GM18526 (cell line): ENCODE results near the gene MED12.

Experiments used
- POLR2A ChIP-seq: IDR thresholded peaks from 3 replicates; pipeline ENCODE4 v1.6.1; 2011; ENCODE audit not compliant: insufficient read length; ENCODE audit errors: extremely low read depth

MED12 gene

DNA sequence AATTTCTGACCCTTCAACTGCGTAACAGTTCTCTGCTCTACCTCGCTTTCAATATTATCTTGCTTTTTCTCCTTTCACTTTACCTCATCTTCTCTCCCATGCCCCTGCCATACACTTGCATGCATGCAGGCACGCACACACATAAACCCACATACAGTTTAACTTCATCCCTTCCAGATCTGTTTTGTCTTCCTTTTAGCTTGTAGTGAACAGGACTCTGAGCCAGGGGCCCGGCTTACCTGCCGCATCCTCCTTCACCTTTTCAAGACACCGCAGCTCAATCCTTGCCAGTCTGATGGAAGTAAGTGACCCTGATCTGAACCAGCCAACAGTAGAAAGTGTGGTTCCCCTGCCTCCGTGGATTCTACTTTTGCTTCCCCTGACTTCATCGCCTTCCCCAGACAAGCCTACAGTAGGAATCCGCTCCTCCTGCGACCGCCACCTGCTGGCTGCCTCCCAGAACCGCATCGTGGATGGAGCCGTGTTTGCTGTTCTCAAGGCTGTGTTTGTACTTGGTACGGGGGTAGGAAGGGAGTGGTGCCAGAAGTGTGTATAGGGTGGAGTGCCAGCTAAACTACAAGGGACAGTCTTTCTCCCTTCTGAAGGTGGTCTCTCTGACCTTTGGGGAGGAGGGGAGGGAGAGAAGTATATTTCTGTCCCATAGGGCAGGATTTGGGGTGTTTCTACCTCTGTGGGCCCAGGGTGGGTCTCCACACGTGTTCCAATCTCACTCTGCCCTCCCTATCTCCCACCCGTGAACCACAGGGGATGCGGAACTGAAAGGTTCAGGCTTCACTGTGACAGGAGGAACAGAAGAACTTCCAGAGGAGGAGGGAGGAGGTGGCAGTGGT is 10.7 kb downstream of the MED12 start:
- no peak for TF ChIP-seq POLR2A

DNA sequence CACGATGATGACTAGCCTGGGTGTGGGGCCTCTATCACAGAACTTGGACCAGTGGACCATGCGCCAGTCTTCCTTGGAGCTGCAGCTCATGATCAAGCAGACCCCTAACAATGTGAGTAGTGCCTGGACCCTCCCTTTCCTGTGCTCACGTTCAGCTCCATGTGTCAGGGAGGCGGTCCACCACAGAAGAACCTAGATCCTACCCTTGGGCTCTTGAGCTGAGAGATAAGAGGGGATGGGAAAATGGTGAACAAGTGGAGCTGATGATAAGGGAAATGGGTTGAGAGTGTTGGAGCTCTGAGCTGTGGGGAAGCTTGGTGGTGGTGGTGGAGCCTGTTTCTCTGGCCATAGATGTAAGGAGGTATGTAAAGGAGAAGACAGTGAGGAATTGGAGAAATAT is 13.1 kb downstream of the MED12 start:
- TF ChIP-seq POLR2A, result no peak

DNA sequence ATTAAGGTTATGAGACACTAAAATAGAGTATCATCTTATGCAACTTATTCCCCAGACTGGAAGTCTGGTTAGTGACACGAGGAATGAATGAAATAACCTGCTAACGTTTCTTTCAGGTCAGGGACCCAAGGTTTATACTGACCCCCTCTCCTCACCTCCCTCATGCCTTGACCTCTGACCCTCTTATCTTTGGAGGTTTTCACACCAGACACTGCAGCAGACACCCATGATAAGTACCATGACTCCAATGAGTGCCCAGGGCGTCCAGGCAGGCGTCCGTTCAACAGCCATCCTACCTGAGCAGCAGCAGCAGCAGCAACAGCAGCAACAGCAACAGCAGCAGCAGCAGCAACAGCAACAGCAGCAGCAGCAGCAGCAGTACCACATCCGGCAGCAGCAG is 22.0 kb downstream of the MED12 start:
- TF ChIP-seq POLR2A, result no peak

DNA sequence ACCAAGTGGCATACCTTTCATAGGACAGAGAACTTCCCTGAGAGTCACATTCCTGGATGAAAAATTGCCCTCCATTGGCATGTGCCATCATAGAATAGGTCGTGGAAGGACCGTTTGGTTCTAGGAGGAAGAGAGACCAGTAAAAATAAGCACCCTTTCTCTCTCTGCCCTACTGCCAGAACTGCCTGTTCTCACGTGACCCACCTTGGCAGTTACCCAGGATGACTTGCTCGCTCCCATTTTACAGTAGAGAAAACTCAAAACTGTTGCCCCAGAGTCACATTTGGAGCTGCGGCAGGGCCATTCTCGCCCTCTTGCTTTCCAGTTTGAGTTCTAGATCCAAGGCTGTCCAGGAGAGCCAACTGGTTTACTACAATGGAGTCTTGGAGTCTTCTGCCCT is 25.1 kb downstream of the MED12 start:
- TF ChIP-seq POLR2A, result no peak

DNA sequence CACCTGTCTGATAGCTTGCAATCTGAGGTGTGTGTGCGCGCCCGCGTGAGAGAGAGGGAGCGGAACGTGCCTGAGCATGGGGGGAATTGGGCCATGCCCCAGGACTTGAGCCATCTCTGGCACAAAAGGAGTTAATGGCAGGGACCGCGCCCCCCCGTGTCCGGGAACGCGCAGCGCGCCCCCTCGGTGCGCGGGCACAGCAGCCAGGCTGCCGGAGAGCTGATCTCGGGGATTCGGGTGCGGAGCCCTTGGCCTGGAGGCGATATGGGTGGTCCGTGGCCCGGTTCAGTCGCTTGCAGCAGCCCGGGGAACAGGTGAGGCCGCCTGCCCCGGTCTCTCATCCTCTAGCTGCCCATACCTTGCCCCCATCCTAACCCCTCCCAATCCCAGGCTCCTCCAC is 26.3 kb downstream of the MED12 start, which contains the start of gene NLGN3:
TSS of gene NLGN3 (plus strand) at position 191 of the 400 bp plus-strand sequence. CDS start 2,909 bp downstream, outside the sequence.
- no peak for TF ChIP-seq POLR2A

DNA sequence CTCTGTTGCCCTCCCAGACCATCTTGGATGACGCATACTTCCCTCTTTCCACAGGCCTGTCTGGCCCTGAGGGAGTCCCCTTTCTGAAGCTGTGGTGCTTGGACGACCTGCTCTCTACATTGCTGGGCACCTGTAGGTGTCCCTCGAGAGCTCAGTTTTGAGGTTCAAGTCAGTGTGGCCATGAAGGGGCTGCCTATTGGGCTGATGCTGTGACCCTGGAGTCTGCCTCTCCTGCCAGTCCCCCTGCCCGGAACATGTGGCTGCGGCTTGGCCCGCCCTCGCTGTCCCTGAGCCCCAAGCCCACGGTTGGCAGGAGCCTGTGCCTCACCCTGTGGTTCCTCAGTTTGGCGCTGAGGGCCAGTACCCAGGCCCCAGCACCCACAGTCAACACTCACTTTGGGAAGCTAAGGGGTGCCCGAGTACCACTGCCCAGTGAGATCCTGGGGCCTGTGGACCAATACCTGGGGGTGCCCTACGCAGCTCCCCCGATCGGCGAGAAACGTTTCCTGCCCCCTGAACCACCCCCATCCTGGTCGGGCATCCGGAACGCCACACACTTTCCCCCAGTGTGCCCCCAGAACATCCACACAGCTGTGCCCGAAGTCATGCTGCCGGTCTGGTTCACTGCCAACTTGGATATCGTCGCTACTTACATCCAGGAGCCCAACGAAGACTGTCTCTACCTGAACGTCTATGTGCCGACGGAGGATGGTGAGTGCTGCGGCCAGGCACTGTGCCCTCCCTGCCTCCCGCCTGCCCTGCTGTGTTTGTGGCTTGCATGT is 29.3 kb downstream of the MED12 start:
- no peak for TF ChIP-seq POLR2A

DNA sequence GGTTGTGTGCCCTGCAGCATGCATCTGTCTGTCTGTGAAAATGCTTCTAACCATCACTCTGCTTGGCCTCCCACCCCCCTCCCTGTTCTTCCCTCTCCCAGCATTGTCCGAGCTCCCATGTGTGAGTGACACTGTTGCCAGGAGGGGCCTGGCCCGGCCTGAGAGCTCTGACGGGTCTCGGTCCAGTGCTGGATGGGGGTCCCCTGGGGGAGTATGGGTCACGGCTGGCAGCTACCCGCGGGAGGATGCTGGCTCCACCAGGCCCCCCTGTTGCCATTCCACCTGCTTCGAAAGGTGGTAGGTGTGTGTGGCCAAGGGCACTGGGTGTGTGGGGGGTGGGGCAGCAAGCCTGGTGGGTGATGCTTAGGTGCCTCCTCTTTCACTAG is 29.9 kb downstream of the MED12 start:
- no peak for TF ChIP-seq POLR2A

DNA sequence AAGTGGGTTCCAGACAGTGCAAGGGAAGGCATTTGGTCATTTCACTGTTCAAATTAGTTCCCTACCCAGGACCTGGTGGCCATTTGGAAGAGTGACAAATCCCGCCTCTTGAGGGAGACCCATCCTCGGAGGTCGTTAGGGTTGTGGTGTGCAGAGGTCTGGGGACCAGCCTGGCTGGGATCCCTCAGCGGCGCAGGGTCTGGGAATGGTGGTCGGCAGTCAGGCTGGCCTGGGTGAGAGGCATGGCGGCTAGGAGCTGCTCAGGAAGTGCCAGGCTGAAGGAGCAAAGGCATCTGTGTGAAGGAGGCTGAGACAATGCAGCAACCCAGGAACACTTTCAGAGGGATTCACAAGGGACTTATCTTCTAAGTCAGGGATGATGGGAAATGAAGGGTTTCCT is 33.0 kb downstream of the MED12 start:
- no peak for TF ChIP-seq POLR2A

DNA sequence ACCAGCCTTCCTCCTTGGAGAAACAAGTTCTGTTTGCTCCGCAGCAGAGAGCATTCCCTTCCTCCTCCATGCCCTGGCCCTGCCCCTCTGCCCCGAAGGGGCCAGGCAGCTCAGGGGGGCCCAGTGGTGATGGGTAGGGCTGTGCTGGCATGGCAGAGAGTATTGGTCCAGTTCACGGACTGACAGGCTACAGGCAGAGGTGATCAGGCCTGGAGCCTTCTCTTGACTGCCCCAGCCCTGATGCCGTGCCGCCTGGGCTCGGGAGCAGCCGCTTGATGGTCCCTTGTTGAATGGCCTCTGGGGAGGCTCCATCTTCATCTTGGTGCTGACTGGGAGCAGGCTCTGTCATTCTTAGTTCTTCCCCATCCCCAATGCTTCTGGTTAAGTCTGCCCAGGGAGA is 35.8 kb downstream of the MED12 start:
- TF ChIP-seq POLR2A, result no peak

DNA sequence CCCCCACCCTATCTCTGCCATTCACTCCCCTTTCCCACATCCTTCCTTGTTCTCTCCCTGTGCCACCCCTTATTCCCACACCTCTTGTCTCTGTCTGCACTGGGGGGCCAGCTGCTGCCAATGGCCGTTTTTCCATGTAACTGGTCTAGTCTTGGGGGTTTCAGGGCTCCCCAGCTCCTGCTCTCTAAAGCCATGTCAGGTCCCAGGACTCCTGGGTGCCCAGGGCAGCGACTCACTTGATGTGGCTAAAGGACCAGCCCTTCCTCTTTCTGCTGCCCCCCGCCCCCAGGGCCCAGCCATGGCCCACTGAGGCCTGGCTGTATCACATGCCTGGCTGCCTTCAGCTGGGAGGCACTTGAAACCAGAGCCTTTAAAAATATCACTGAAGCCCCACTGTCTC is 36.2 kb downstream of the MED12 start:
- TF ChIP-seq POLR2A, result no peak

DNA sequence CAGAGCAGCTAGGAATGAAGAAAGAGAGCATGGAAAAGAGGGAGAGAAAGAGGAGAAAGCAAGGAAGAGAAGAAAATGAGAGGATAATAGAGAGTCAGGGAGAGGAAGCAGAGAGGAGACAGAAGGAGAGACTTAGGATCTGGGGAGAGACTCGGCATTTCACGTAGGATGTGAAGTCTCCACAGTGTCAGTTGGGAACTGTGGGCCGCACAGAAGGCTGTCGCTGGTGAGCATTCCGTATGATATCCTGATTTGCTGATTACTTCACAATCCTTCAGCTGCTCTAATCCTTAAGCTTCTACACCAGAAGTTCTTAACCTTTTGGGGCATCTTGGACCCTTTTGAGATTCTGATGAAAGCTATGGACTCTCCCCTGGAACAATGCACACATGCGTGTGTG is 40.2 kb downstream of the MED12 start:
- no peak for TF ChIP-seq POLR2A

DNA sequence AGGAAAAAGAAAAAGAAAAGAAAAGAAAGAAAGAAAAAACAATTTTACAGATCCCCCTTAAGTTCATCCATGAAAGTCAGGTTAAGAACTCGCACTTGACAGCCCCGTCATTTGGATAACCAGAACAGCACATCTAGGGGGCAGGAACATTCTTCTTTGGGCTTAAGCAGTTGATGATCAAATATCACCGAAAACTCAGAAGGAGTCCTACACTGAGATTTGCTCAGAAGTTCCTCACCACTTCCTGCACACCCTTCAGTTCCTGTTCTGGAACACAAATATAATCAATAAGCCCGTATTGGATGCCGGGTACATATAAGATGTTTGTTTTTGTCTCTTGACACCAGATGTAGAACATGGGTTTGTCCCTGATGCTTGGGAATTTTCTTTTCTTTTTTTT is 40.9 kb downstream of the MED12 start:
- no peak for TF ChIP-seq POLR2A

DNA sequence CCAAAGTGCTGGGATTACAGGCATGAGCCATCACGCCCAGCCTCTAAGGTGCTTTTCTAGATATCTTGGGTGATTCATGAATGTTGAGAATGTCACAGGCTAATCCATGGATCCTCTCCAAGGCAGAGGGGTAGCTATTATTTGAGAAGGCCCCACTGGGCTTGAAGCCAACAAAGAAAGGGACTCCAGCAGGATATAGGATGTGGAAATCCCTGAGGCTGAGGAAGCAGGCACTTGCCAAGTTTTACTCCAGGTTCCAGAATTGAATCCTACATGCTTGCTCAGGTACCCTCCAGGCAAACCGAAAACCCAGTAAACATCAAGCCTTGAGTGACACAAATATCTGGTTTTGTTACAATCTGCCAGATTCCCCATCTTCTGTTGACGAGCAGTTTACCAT is 42.1 kb downstream of the MED12 start:
- TF ChIP-seq POLR2A, result no peak

DNA sequence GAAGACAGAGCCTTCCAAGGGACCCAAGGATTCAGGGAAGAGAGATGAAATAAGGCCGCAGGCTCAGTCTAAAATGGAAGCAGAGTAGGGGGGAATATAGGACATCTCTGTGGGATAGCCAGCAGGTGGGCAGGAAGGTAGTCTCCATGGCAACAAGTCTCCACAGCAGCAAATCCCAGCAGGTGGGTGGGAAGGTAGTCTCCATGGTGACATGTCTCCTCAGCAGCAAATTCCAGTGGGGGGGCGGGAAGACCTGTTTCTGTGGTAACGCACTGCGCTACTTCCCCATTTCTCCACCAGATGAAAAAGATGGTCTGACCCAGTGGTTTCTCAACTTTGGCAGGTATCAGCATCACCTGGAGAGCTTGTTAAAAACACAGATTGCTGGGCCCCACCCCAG is 44.6 kb downstream of the MED12 start:
- no peak for TF ChIP-seq POLR2A

DNA sequence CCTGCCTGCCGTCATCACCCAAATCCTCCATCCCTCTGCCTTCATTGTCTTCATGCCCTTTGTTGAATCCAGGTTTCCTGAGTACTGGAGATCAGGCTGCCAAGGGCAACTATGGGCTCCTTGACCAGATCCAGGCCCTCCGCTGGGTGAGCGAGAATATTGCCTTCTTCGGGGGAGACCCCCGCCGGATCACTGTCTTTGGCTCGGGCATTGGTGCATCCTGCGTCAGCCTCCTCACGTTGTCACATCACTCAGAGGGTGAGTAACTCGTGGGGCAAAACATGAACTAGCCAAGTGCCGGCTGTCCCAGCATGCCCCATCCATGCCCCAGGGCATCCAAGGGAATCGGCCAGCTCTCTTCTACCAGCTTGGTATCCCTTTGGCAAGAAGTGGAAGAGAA is 45.7 kb downstream of the MED12 start:
- no peak for TF ChIP-seq POLR2A

DNA sequence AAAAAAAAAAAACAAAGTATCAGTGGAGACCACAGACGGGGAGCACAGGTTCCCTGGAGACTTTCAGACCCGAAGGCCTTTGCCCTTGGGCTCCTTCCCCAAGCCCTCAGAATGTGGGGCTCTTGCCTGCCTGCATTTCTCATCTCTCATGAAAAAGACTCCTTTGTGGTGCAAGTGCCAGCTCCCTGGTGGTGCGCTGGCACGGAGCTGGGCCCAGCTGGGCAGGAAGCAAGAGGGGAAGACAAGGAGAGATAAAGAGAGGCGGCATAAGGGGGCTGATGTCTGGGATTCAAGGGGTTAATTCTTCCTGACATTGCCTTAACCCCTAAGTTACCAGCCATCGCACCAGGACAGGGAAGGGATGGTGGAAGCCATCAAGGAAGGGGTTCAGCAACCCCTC is 48.1 kb downstream of the MED12 start:
- TF ChIP-seq POLR2A, result no peak
